GM12872 (cell line): ENCODE data around the gene HOXC4.

ENCODE experiments used
- TF ChIP-seq, protein P1 (sequence below): IDR thresholded peaks from 3 replicates; pipeline ENCODE4 v1.5.1; 2011; ENCODE audit warnings: low read depth, mild to moderate bottlenecking, low read length, moderate library complexity; ENCODE audit not compliant: insufficient read depth

Gene HOXC4

DNA sequence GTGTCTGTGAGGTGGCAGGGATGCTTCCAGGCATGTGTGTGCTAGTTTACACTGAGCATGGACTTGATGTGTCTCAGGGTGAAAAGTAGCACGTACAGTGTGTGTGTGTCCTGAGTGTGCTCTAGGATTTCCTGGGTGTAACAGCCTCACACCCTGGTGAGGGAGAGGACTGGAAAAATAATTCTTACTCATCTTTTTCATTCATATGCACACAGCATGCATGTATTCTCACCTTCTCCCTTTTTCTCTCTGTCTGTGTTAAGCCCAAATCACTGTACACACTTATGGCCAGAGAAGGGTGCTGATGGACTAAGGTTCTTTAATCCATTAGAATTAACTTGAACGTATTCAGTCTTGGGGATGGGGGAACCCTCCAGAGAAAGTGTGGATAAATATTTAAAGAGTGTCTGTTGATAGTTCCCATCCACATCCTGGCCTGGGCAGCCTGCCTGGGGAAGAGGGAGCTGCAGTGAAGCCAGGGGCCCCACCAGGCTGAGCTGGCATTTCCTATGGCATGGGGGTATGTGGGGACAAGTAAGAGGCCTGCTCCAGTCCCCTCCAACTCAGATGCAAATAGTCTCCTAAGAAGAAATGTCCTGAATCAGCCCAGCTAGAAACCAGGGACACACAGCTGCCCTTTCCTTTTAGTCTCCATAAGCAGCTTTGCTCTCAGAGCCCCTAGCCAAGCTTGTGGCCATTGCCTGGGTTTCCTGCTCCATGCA, 45.9 kb upstream of the HOXC4 start:
- TF ChIP-seq, protein P1, sequence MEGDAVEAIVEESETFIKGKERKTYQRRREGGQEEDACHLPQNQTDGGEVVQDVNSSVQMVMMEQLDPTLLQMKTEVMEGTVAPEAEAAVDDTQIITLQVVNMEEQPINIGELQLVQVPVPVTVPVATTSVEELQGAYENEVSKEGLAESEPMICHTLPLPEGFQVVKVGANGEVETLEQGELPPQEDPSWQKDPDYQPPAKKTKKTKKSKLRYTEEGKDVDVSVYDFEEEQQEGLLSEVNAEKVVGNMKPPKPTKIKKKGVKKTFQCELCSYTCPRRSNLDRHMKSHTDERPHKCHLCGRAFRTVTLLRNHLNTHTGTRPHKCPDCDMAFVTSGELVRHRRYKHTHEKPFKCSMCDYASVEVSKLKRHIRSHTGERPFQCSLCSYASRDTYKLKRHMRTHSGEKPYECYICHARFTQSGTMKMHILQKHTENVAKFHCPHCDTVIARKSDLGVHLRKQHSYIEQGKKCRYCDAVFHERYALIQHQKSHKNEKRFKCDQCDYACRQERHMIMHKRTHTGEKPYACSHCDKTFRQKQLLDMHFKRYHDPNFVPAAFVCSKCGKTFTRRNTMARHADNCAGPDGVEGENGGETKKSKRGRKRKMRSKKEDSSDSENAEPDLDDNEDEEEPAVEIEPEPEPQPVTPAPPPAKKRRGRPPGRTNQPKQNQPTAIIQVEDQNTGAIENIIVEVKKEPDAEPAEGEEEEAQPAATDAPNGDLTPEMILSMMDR = no peak

DNA sequence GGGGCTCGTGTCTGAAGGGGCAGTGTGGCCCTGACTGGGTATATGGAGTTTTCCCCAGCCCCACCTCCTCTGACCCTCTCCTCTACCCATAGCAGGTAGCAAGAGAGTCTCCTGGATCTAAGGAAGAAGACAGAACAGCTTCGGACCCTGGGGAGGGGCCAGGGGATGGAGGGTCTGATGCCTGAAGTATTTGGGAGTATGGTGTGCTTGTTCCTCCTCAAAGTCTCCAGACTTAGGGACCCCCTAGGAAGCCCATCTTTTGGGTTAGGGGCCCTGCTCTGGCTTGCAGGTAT, 45.4 kb upstream of the HOXC4 start:
- TF ChIP-seq, protein P1 = no peak

DNA sequence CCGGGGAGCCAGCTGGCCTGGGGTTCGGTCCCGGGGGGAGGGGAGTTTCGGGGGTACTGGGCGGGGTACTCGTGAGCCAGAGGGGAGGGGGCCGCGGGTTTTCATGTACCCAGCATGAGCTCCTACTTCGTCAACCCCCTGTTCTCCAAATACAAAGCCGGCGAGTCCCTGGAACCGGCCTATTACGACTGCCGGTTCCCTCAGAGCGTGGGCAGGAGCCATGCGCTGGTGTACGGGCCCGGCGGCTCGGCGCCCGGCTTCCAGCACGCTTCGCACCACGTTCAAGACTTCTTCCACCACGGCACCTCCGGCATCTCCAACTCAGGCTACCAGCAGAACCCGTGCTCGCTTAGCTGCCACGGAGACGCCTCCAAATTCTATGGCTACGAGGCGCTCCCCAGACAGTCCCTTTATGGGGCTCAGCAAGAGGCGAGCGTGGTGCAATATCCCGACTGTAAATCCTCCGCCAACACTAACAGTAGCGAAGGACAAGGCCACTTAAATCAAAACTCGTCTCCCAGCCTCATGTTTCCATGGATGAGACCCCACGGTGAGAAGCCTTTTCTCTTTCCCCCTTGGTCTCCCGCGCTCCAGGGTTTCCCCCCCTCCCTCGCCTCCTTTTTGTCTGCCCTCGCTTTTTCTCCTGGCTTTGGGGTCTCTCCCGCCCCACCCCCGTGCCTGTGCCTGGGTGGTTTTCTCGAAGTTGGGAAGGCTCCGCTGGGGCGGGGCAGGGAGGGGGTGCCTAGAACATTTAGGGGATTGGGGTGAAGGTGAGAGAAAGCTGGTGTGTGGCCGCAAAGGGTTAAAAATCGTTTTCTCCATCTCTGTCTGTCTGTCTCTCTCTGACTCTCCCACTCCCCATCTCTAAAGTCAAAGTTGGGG, 44.2 kb upstream of the HOXC4 start:
- TF ChIP-seq, protein P1 = no peak

DNA sequence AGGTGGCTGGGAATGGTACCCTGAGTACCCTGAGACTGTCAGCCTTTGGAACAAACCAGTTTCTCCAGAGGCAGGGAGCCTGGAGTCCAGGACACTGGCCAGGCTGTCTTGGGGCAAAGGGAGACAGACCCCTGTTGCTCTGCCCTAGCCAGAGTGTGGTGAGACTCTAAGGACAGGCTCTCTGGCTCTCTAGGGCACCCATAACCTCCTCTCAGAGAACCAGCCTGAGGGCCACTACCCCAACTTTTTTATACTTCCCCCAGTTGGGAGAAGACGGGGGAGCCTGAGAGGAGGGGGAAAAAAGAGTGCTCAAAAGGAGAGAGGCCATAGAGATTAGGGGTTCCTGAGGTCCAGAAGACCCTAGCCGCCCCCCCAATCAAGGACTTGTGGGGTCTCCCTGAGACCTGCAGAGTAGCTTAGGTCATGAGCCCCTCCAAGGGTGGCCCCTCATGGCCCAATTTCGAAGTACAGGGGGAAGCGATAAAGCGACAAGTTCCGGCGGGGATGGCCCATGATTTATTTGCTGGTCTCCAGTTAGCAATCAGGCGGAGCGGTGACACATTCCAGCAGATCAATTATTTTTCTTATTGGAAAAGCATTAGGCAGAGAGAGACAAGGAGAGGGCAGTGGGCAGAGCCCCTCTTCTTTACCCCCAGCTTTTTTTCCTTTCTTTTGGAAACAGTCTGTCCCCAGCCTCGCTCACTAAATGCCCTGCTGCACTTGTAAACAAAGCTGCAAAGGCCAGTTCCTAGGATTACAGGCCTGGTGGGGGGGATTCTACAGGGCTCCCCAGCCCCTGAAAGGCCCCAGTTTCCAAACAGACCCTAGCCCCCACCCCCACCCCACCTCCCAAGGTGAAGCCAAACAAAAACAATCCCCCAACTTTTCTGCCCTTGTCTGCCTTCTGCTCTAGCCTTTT, 43.3 kb upstream of the HOXC4 start:
- TF ChIP-seq, protein P1 = no peak

DNA sequence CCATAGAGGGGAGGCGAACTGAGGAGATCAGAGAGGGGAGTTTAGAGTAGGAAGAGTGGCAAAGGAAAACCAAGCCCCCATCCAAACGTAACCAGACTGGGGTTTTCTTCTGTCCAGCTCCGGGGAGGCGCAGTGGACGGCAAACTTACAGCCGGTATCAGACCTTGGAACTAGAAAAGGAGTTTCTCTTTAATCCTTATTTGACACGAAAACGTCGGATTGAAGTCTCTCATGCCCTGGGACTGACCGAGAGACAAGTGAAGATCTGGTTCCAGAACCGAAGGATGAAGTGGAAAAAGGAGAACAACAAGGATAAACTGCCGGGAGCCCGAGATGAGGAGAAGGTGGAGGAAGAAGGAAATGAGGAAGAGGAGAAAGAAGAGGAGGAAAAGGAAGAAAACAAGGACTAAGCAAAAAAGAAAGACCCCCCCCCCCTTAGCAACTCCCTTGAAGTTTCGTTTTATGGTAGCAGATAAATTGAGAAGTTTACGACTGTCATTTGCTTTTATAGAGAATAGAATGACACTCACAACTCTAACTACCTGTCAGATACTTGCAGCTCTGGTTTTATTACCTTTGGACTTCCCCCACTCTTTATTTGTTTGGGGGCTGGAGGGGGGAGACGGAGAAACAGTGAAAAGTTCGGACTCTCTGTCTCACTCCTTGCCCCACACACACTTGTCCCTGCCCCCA, 42.5 kb upstream of the HOXC4 start:
- TF ChIP-seq, protein P1 = no peak

DNA sequence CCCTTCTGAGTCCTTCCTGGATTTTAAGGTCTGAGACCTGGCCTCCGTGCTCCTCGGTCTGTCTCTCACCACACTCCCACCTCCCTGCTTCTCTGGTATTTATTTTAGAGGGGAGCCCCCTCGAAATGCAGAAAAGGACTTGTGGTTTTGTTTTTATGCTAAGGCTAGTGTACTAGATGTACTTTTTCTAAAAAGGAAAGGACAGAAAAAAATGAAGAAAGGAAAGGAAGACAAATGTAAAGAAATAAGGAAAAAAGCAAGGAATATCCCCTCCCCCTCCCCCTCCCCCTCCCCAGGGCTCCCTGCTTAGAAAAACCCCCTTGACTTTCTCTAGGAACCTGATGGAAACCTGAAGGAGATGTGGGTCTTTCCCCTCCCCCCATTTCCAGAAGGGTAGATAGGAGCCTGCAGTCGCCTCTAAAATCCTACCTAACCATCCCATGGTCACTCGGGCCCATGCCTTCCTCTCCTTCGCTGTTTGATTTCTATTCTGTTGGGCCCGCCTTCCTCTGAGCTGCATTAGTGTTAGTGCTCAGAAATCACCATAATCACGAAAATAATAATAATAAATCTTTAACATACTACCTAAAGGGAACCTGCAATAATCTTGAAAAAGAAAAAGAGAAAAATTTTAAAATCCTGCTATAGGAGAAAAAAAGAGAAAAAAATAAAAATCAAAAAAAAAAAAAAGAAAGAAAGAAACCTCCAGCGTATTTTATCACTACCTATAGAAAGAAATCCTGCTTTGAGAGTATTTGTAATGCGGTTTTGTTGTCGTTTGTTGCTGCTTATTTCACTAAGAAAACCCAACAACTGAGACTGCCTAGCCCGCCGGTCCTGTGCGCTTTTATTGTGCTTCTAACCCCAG, 41.7 kb upstream of the HOXC4 start:
- TF ChIP-seq, protein P1 = no peak
